Transverse colon (tissue), 3 donors: ENCODE results near the gene MAP3K21.

ENCODE experiments used
- POLR2A ChIP-seq: fragments of 450-650 bp; IDR thresholded peaks from one replicate; pipeline ENCODE4 v1.6.1; 2016; ENCODE audit warnings: antibody characterized with exemption, mild to moderate bottlenecking, moderate library complexity
- TF ChIP-seq, protein P1 (sequence below), 5 experiments: fragments of 200-600 bp in 3 of 5; fragments of 450-650 bp in 2 of 5; sonication (generic) in 3 of 5; IDR thresholded peaks; 1 replicate in 2 of 5; 2 replicates in 3 of 5; pipeline ENCODE4 v1.5.1; 2016 to 2017; ENCODE audit warnings: antibody characterized with exemption in 5 of 5, inconsistent platforms in 3 of 5, mild to moderate bottlenecking in 2 of 5, moderate library complexity in 1 of 5

DNA sequence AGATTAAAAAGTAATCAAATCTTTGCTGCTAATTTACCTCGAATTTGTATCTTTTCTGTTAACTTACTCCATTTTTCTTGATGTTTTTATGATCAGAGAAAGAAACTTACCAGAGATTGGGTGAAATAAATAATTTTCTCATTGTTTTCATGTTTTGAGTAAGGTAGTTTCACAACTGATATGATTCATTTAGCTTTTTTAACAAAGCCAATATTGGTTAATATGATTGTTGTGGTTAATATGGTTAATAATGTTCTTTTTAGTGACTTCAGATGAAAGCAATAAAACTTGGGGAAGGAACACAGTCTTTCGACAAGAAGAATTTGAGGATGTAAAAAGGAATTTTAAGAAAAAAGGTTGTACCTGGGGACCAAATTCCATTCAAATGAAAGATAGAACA, 48.1 kb downstream of the MAP3K21 start:
- TF ChIP-seq POLR2A: no peak
- TF ChIP-seq, protein P1, sequence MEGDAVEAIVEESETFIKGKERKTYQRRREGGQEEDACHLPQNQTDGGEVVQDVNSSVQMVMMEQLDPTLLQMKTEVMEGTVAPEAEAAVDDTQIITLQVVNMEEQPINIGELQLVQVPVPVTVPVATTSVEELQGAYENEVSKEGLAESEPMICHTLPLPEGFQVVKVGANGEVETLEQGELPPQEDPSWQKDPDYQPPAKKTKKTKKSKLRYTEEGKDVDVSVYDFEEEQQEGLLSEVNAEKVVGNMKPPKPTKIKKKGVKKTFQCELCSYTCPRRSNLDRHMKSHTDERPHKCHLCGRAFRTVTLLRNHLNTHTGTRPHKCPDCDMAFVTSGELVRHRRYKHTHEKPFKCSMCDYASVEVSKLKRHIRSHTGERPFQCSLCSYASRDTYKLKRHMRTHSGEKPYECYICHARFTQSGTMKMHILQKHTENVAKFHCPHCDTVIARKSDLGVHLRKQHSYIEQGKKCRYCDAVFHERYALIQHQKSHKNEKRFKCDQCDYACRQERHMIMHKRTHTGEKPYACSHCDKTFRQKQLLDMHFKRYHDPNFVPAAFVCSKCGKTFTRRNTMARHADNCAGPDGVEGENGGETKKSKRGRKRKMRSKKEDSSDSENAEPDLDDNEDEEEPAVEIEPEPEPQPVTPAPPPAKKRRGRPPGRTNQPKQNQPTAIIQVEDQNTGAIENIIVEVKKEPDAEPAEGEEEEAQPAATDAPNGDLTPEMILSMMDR (IDR thresholded peaks at IDR 0.05): no peak
